NK-92 (cell line): ENCODE results near the gene USP43.

Experiments used
- DNase-seq: peaks from one replicate; lab custom pipeline; 2025; ENCODE audit not compliant: unreplicated experiment; lab: John Stamatoyannopoulos, UW

Gene USP43

DNA sequence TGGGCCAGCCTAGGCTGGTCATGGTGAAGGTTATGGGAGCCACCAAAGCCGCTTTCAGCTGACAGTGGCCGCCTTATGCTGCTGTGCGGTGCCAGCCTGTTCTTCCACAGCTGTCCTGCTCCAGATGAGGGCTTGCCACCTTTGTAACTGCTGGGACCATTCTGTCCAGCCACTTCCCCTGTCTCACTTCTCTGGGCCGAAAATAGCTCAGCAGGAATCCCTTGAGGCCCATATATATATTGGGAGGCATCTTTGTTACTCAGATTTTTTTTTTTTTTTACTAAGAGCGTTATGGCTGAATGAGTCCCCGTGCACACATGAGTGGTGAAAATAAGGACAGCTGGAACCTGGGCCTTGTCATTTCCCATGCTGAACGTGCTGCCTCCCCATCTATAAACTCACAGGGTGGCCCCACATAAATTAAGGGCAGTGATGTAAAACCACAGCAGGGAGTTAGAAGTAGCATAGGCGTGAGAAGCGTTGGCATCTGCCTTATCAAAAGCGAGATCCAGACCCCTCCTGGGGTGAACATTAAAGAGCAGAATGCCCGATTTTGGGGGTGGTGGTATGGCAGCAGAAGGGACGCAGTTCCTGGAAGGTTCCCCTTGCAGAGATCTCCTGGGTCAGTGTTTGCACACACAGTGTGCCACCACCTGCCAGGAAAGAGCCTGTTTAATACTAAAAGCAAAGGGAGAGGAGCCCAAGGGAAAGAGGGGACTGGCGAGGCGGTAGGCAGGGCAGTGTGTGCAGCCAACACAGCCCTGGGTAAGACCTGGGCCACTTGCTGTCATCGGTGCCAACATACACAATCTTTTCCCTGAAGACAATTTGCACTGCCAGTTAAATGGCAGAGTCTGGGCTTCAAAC lies 57.8 kb downstream of the USP43 start:
- DNase-seq = no peak

GRCh38 chr17:9703781-9704082 lies 58.4 kb downstream of the USP43 start:
- no peak for DNase-seq

DNA sequence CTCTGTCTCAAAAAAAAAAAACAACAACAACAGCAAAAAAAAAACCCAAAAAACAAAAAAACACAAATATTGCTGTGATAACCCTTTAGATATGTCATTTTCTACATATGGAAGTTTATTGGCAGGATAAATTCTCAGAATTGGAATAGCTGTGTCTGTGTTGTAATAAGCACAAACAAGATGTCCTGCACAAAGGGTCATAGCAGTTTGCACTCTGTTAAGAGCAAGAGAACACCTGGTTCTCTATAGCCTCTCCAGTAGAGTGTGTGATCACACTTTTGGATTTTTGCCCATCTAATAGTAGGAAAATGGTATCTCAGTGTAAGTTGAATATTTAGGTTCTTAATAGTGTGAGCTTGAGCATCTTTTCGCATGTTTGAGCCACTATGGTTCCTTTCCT lies 60.4 kb downstream of the USP43 start:
- DNase-seq = no peak

- DNase-seq = no peak
These were observed 62.6 kb downstream of the USP43 start for GRCh38 chr17:9707948-9708347.

GRCh38 chr17:9714801-9715200 lies 69.5 kb downstream of the USP43 start:
- no peak for DNase-seq

GRCh38 chr17:9715503-9716016 lies 70.2 kb downstream of the USP43 start:
- no peak for DNase-seq

DNA sequence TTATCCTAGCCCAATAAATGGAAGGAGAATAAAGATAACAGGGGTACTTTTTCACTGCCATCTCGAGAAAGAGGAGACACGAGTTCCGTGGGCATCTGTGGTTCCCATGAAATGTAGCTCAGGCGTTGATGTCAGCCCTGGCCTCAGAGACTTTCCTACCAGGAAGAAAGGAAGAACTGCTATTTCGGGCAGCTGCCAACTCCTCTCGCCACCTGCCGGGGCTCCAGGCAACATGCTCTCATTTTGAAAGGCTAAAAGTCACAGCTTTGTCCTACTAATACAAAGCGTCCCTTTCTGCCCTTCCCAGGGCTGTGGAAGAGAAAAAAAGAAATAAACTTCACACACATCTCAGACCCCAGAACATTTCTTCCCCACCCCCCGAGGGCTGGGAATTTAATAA lies 80.3 kb downstream of the USP43 start:
- no peak for DNase-seq

DNA sequence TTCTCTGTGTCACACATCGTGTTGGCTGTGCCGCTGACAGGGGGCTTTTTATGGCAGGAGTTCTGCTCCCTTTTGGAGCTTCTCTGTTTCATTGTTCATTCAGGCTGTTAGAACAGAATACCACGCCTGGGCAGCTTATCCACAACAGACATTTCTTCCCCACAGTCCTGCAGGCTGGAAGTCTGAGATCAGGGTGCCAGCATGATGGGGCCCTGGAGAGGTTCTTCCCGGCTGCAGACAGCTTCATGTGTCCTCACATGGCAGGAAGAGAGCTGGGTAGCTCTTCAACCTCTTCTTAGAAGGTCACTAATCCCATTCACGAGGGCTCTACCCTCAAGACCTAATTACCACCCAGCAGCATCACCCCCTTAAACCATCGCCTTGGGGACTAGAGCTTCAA lies 81.0 kb downstream of the USP43 start:
- no peak for DNase-seq

GRCh38 chr17:9728005-9728404 lies 82.7 kb downstream of the USP43 start:
- DNase-seq = no peak

- DNase-seq = no peak
These were observed 83.2 kb downstream of the USP43 start for GRCh38 chr17:9728564-9728963.

GRCh38 chr17:9729034-9729650 lies 83.8 kb downstream of the USP43 start:
- no peak for DNase-seq

- DNase-seq = no peak
These were observed 84.6 kb downstream of the USP43 start for GRCh38 chr17:9729735-9730420.

GRCh38 chr17:9750524-9750923 lies 105.2 kb downstream of the USP43 start:
- DNase-seq = no peak

GRCh38 chr17:9755083-9755482 lies 109.8 kb downstream of the USP43 start:
- DNase-seq = no peak

GRCh38 chr17:9760266-9760665 lies 114.9 kb downstream of the USP43 start:
- DNase-seq = no peak

- no peak for DNase-seq
These were observed 118.3 kb downstream of the USP43 start for GRCh38 chr17:9763643-9764042.

GRCh38 chr17:9765322-9765721 lies 120.0 kb downstream of the USP43 start:
- no peak for DNase-seq

- DNase-seq = no peak
These were observed 121.7 kb downstream of the USP43 start for GRCh38 chr17:9766970-9767369.

DNA sequence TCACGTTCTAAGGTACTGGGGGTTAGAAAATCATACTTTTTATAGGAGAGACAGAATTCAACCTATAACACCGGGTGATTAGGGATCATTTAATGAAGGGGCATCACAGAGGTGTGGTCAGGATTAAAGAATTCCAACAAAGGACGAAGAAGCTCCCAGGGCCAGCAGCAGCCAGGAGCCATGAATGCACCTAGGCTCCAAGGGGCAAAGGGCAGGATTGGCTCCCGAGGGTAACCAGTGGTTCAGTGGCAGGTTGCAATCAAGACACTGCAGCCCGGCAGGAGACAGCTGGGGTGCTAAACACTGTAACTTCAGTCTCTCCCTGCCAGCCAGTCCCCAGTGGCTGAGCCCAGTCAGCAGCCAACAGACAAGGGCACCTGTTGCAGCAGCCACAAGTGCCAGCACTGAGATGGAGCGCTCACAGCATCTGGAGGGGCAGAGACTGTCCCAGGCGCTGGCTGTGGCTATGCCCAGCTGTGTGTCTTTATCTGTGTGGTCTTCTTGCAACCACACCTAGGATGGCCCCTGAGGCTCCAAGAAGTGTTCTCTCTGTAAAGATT lies 122.2 kb downstream of the USP43 start:
- DNase-seq = no peak

DNA sequence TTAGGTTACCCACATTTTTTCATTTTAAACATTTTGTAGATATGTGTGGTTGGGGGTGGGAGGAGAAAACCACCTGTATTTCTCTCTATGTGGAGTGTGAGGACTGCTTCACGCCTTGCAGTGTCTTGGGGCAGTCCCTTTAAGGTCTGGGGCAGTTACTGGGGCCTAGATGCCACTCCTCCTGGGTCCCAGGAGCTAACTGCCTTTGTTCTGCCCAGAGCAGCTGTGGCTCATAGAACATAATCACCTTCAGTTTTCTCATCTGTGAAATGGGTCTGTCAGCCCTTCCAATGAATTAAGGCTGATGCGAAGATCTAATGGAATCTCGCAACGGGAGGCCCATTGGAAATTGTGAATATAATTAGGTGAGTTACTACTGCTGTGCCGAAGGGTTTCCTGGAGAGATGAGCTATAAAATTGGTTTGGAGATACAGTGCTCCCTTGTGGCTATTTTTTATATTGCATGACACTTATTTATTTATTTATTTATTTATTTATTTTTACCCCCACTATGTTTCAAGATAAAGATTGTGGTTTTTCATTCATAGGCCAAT lies 123.1 kb downstream of the USP43 start:
- DNase-seq = no peak

DNA sequence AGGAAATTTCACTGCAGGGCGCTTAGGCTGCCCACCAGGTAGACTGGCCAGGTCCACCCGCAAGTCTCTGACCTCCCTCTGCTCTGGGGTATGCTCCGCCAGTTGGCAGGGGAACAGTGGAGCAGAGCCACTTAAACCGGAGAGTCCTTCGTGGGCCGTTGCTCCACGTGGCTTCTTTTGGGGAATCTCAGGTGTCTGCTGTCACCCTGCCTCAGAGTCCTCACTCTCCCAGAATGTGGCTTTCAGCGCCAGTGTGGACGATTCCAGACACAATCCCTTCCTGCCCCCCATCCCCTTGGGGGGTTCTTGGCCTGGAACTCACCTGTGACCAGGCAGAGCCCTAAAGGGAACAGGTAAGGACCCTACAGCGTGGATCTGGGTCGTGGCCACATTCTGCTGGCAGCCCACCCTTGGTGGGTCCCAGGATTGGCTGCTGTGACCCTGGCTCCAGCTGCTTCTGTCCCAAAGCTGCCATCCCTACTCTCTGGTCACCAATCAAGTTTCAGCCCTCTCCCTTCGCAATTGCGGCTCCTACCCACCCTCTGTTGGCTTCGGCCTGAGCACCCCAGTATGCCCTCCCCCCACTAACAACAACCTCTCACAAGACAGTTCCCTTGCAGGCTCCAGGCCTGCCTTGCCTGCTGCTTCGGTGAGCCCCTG lies 123.8 kb downstream of the USP43 start:
- DNase-seq = no peak
